Measurements from ENCODE around the gene INO80D.
"Not testable (repeated sequence)": the region's sequence is repeated elsewhere in the genome, so short reads cannot be mapped to it uniquely, and the experiment has no call there.

The INO80D gene

GRCh38 chr2:206085742-206086445 is at the start of gene INO80D:
Gene INO80D (minus strand): TSS chr2:206086174. CDS start chr2:206063016, 23,158 bp downstream.
- peak; percentile 71 to 76 for DNase-seq

- no peak for DNase-seq
Observed at GRCh38 chr2:206127656-206128055, 41.7 kb upstream of the INO80D start.

GRCh38 chr2:206125901-206126300 is 39.9 kb upstream of the INO80D start:
- DNase-seq = no peak

- DNase-seq = not testable (repeated sequence)
Observed at GRCh38 chr2:206122569-206122968, 36.6 kb upstream of the INO80D start.

- DNase-seq = no peak
Observed at GRCh38 chr2:206116278-206116677, 30.3 kb upstream of the INO80D start.

- no peak for DNase-seq
Observed at GRCh38 chr2:206115026-206115578, 29.1 kb upstream of the INO80D start.

- DNase-seq = no peak
Observed at GRCh38 chr2:206112846-206113547, 27.0 kb upstream of the INO80D start.

- no peak for DNase-seq
Observed at GRCh38 chr2:206112108-206112507, 26.1 kb upstream of the INO80D start.

GRCh38 chr2:206108713-206109112 is 22.7 kb upstream of the INO80D start:
- DNase-seq = no peak

GRCh38 chr2:206105541-206105940 is 19.6 kb upstream of the INO80D start:
- no peak for DNase-seq

- no peak for DNase-seq
Observed at GRCh38 chr2:206105038-206105437, 19.1 kb upstream of the INO80D start.

- not testable (repeated sequence) for DNase-seq
Observed at GRCh38 chr2:206098872-206099271, 12.9 kb upstream of the INO80D start.

- no peak for DNase-seq
Observed at GRCh38 chr2:206098471-206098870, 12.5 kb upstream of the INO80D start.

- DNase-seq = no peak
Observed at GRCh38 chr2:206096876-206097275, 10.9 kb upstream of the INO80D start.

- DNase-seq = no peak
Observed at GRCh38 chr2:206095536-206096332, 9.8 kb upstream of the INO80D start.

GRCh38 chr2:206092297-206092696 is 6.3 kb upstream of the INO80D start:
- no peak for DNase-seq

- no peak for DNase-seq
Observed at GRCh38 chr2:206088248-206088647, 2.3 kb upstream of the INO80D start.

- DNase-seq = no peak
Observed at GRCh38 chr2:206086716-206087350, 859 bp upstream of the INO80D start.

- peak; percentile 19 to 21 for DNase-seq
Observed at GRCh38 chr2:206084870-206085741, 868 bp downstream of the INO80D start.

GRCh38 chr2:206084439-206084869 is 1.5 kb downstream of the INO80D start:
- DNase-seq = no peak

- DNase-seq = no peak
Observed at GRCh38 chr2:206083602-206084438, 2.2 kb downstream of the INO80D start.

Measured in activated CD4-positive, alpha-beta T cell treated with anti-CD3 and anti-CD28 coated beads, Interleukin-2, amount 50 U/mL, for 4 hours (primary cell).